T-helper 1 cell treated with Interleukin-12 subunit alpha and Interleukin-12 subunit beta and Interleukin-4 antibody, amounts not matched to agents 30 μg/mL and 1 μg/mL, for 36 hours (primary cell): ENCODE data around the gene WNT8B.

Experiments used
- H3K27ac Mint-ChIP-seq: one replicate; pipeline ENCODE4 v1.8.0; 2021; ENCODE audit warnings: mild to moderate bottlenecking, mixed read lengths
- H3K27me3 Mint-ChIP-seq: one replicate; pipeline ENCODE4 v1.8.0; 2021; ENCODE audit warnings: low read depth, mixed read lengths
- H3K36me3 Mint-ChIP-seq: one replicate; pipeline ENCODE4 v1.8.0; 2021; ENCODE audit warnings: low read depth, mixed read lengths
- H3K4me1 Mint-ChIP-seq: one replicate; pipeline ENCODE4 v1.8.0; 2021; ENCODE audit warnings: low read depth, mixed read lengths
- H3K4me3 Mint-ChIP-seq: one replicate; pipeline ENCODE4 v1.8.0; 2021; ENCODE audit warnings: mild to moderate bottlenecking, moderate library complexity, mixed read lengths
- H3K9me3 Mint-ChIP-seq: one replicate; pipeline ENCODE4 v1.8.0; 2021; ENCODE audit warnings: mixed read lengths

Gene WNT8B

DNA sequence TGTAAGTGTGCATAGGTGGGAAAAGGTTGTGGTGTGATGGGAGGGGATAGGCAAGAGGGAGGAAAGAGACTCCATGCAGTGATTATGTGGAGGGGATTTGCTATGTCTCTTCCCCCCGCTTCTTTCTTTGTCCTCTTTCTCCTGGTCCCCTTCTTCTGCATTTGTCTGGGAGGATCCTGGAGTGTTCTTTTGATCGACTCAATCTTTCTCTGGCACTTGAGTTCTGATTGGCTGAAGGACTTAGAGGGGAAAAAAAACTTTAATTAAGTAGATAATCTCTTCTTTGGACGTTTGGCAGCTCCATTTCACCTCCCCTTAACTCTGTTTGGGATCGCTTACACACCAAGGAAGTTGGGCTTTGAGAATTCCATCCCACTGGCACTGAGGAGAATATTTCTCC, at the start of gene WNT8B:
TSS of gene WNT8B (plus strand) at position 301 of the 400 bp plus-strand sequence. CDS start 160 bp downstream, outside the sequence.
- Mint-ChIP-seq H3K27ac (no peak within 1 kb of the TSS), H3K4me1 (no peaks in the 10 kb centered on the region), H3K4me3 (no peak within 1 kb of the TSS), H3K36me3 (peaks cover 51% of the 10 kb centered on the region), H3K9me3 (peaks cover 7% of the 10 kb centered on the region), H3K27me3 (no peaks in the 10 kb centered on the region)

DNA sequence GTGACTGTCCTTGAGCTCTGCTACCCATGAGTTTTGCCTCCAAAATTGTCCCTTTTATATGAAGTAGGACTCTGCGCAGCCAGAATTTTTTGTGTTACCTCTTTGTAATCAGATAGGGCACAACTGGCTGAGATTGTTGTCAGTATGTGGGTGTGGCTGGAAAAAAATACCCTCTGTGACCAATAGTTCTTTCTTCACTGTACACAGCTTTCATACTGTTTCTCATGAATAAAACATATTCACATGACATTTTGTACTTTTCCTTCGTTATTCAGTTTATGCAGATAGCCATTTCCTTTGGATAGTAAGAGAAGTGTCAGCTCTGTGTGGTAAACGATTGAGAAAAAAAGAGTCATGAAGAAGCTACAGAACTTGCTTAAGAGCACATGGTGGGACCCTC, 49.6 kb upstream of the WNT8B start:
- Mint-ChIP-seq H3K27me3 (no peaks in the 10 kb centered on the region), H3K4me3 (no peak overlapping the region), H3K36me3 (peaks cover 5% of the 10 kb centered on the region), H3K27ac (no peak overlapping the region), H3K9me3 (no peaks in the 10 kb centered on the region), H3K4me1 (no peaks in the 10 kb centered on the region)

DNA sequence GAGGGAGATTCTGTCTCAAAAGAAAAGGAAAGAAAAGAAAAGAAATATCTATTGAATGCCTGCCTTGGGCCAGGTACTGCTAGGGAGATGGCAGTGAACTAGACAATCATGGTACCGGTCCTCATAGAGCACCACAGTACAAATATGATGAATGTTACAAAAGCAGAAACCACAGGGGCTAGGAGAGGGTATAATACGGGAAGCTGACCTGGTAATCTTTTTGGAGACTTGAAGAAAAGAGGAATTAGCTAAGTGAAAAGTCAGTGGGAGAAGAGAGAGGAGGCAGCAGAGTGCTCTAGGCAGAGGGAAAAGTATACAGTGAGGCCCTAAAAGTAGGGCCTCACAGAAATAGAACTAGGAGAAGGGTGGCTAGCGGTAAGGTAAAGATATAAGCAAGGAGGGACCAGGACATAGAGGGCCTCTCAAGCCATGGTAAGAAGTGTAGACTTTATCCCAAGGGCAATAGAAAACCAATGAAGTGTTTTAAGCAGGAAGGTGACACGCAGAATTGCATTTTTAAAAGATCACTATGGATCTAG, 42.8 kb upstream of the WNT8B start:
- Mint-ChIP-seq H3K9me3 (no peaks in the 10 kb centered on the region), H3K4me1 (peaks cover 9% of the 10 kb centered on the region), H3K36me3 (peaks cover 17% of the 10 kb centered on the region), H3K27ac (no peak overlapping the region), H3K27me3 (no peaks in the 10 kb centered on the region), H3K4me3 (no peak overlapping the region)

- no peaks in the 10 kb centered on the region for H3K27me3 Mint-ChIP-seq
- peaks cover 5% of the 10 kb centered on the region for H3K36me3 Mint-ChIP-seq
- no peaks in the 10 kb centered on the region for H3K4me1 Mint-ChIP-seq
- H3K4me3 Mint-ChIP-seq, result no peak overlapping the region
- no peaks in the 10 kb centered on the region for H3K9me3 Mint-ChIP-seq
- H3K27ac Mint-ChIP-seq, result no peak overlapping the region
These were observed 35.4 kb upstream of the WNT8B start for GRCh38 chr10:100427374-100427773.

DNA sequence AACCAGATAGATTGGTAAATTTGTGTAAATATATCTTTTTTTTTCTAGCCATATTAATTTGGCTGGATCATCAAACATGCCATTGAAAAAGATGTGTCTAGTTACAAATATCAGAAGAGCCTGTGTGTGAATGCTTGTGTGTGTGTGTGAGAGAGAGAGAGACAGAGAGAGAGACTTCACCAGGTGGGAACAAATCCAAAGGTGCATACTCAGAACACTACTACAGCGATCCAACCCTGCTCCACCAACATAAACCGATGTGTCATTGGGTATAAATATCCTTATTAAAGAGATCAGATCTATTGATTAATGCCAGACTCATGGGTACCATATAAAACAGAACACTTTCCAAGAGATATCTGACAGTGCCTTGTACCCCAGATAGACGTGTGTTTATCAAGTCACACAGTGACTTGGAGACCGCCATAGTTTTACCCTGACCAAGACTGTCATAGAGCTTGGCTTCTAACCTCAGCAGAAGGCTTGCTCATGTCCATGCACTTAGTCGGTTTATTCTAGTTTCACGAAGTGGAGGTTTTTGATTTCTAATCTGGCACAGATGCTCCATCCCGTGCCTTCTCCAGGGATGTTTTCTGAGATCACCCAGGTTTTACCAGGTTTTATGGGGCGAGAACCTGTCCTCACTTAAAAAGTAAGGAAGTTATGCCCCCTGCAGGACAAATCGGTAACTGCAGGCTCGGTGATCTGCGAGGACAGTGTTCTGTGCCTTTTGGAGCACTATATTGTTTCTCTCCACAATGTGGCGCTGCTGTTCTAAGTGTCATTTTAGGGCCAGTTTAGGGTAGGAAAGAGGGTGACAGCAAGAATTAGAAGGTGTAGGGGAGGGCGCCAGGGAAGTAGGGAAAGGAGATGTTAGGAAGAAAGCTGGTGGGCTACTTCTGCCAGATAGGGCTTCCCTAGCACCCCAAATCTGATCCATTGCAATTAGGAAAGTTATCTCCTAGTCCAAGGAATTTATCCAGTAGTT, 29.3 kb upstream of the WNT8B start:
- H3K27ac Mint-ChIP-seq, result peak overlapping the region; percentile 1
- H3K4me1 Mint-ChIP-seq, result peaks cover 7% of the 10 kb centered on the region
- H3K27me3 Mint-ChIP-seq, result no peaks in the 10 kb centered on the region
- H3K9me3 Mint-ChIP-seq, result no peaks in the 10 kb centered on the region
- H3K36me3 Mint-ChIP-seq, result peaks cover 10% of the 10 kb centered on the region
- no peak overlapping the region for H3K4me3 Mint-ChIP-seq

DNA sequence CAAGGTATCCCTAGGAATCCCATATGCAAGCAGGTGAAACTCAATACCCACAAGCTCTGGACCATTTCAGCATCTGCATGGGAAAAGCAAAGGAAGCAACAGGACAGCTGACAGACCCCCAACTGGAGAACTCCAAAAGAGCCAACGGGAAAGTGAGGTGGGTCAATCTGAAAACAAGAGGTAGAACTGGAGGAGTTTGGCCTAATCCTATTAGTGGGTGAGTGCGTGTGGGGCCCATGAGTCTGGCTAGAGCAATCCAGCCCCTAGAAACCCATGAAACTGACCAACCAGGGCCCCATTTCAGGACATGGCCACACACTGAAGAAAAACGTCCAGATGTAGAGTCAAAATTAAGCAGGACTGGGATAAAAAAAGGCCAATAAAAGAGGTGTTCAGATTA, 26.6 kb upstream of the WNT8B start:
- Mint-ChIP-seq H3K27ac (no peak overlapping the region), H3K27me3 (no peaks in the 10 kb centered on the region), H3K9me3 (no peaks in the 10 kb centered on the region), H3K4me3 (no peak overlapping the region), H3K4me1 (peaks cover 7% of the 10 kb centered on the region), H3K36me3 (peaks cover 19% of the 10 kb centered on the region)

- Mint-ChIP-seq H3K27ac (no peak overlapping the region), H3K9me3 (no peaks in the 10 kb centered on the region), H3K4me1 (peaks cover 2% of the 10 kb centered on the region), H3K27me3 (no peaks in the 10 kb centered on the region), H3K36me3 (peaks cover 17% of the 10 kb centered on the region), H3K4me3 (no peak overlapping the region)
These were observed 24.0 kb upstream of the WNT8B start for GRCh38 chr10:100438674-100439315.

- H3K4me1 Mint-ChIP-seq, result no peaks in the 10 kb centered on the region
- no peak overlapping the region for H3K27ac Mint-ChIP-seq
- H3K36me3 Mint-ChIP-seq, result peaks cover 21% of the 10 kb centered on the region
- no peak overlapping the region for H3K4me3 Mint-ChIP-seq
- no peaks in the 10 kb centered on the region for H3K9me3 Mint-ChIP-seq
- H3K27me3 Mint-ChIP-seq, result no peaks in the 10 kb centered on the region
These were observed 20.3 kb upstream of the WNT8B start for GRCh38 chr10:100442548-100442947.

DNA sequence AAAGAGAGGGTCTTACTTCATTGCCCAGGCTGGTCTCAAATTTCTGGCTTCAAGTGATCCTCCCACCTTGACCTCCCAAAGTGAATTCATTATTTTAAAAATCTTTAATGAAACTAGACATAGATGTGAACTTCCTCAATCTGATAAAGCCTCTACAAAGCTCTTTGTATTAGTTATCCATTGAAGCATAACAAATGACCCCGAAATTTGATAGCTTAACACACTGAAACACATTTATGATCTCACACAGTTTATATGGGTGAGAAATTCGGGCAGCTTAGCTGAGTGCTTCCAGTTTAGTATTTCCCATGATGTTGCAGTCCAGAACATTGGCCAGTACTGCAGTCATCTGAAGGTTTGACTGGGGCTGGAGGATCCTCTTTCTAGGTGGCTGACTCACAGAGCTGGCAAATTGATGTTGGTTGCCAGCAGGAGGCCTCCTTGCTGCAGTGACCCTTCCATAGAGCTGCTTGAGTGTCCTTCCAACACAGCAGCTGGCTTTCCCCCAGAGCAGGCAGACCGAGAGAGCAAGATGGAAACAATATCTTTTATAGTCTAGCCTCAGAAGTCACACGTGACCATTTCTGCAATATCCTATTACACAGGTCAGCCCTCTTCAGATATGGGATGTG, 16.6 kb upstream of the WNT8B start:
- no peak overlapping the region for H3K27ac Mint-ChIP-seq
- no peaks in the 10 kb centered on the region for H3K4me1 Mint-ChIP-seq
- no peaks in the 10 kb centered on the region for H3K27me3 Mint-ChIP-seq
- H3K36me3 Mint-ChIP-seq, result peaks cover 12% of the 10 kb centered on the region
- no peak overlapping the region for H3K4me3 Mint-ChIP-seq
- no peaks in the 10 kb centered on the region for H3K9me3 Mint-ChIP-seq

GRCh38 chr10:100447663-100448062, 15.1 kb upstream of the WNT8B start:
- Mint-ChIP-seq H3K4me1 (no peaks in the 10 kb centered on the region), H3K36me3 (peaks cover 11% of the 10 kb centered on the region), H3K27me3 (no peaks in the 10 kb centered on the region), H3K4me3 (no peak overlapping the region), H3K9me3 (no peaks in the 10 kb centered on the region), H3K27ac (no peak overlapping the region)

- Mint-ChIP-seq H3K27ac (no peak overlapping the region), H3K4me1 (no peaks in the 10 kb centered on the region), H3K27me3 (no peaks in the 10 kb centered on the region), H3K9me3 (no peaks in the 10 kb centered on the region), H3K36me3 (peaks cover 11% of the 10 kb centered on the region), H3K4me3 (no peak overlapping the region)
These were observed 13.9 kb upstream of the WNT8B start for GRCh38 chr10:100448951-100449350.

DNA sequence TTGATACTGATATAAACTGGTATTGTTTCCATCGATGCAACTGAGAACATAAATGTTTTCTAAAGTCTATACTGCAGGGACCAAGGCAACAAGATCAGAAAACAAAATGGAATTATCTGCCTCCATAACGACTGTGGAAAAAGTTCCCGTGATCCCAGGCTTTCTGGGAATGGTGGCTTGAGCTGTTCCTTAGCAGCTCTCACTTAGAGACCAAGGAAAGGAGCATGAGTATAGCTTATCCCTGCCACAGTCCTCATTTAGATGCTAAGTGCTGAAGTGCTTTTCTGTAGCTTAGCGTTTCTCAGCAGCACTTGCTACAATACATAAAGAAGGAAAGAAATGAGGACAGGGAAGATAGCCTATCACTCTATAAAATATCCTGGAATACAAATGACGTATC, 5.5 kb downstream of the WNT8B start:
- no peaks in the 10 kb centered on the region for H3K4me1 Mint-ChIP-seq
- no peak overlapping the region for H3K4me3 Mint-ChIP-seq
- no peak overlapping the region for H3K27ac Mint-ChIP-seq
- H3K36me3 Mint-ChIP-seq, result peaks cover 39% of the 10 kb centered on the region
- no peaks in the 10 kb centered on the region for H3K9me3 Mint-ChIP-seq
- H3K27me3 Mint-ChIP-seq, result no peaks in the 10 kb centered on the region

DNA sequence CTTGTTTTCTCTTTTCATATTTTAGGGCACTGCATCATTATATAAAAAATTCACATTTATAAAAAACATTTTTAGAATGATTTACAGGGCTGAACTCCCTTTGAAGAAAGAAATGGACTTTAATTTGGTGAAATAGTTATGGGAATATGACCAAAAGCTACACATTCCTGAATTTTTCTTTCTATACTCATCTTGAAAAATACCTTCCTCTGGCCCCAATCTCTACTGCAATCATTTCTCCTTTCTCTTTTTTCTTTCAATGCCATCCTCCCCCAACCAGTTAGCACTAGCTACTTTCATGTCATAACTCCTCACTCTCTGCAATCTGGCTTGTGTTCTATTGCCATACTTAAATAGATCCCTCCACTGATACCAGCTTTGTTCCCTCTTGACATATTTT, 6.2 kb downstream of the WNT8B start:
- peaks cover 41% of the 10 kb centered on the region for H3K36me3 Mint-ChIP-seq
- H3K4me1 Mint-ChIP-seq, result no peaks in the 10 kb centered on the region
- no peaks in the 10 kb centered on the region for H3K9me3 Mint-ChIP-seq
- H3K27ac Mint-ChIP-seq, result no peak overlapping the region
- no peaks in the 10 kb centered on the region for H3K27me3 Mint-ChIP-seq
- no peak overlapping the region for H3K4me3 Mint-ChIP-seq

DNA sequence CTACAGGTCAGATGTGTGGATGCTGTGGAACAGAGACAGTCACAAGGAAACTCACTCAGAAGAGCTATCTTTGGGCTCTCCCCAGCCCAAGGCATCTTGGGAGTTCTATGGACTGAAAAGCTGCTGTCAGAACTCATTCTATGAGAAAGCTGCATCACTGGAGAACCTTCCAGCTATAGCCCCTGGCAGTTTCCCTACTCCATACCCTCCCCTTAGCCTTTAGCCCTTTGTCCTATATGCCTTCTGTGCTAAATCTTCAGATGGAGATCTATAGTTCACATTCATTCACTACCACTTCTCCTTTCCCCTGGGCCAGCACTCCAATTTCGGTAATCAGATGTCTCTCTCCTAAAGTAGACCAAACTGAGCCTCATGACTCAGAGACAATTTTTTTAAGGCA, 6.9 kb downstream of the WNT8B start:
- no peaks in the 10 kb centered on the region for H3K4me1 Mint-ChIP-seq
- no peaks in the 10 kb centered on the region for H3K9me3 Mint-ChIP-seq
- no peak overlapping the region for H3K27ac Mint-ChIP-seq
- H3K36me3 Mint-ChIP-seq, result peaks cover 38% of the 10 kb centered on the region
- no peaks in the 10 kb centered on the region for H3K27me3 Mint-ChIP-seq
- H3K4me3 Mint-ChIP-seq, result no peak overlapping the region
